GM21737 (cell line): ENCODE measurements around the gene NDUFS3.

Source experiments
- ATAC-seq: cut with Tn5 transposase; IDR thresholded peaks from one replicate; pipeline ENCODE4 v1.9.1; 2021; ENCODE audit warnings: mild to moderate bottlenecking, moderate library complexity; ENCODE audit not compliant: unreplicated experiment

NDUFS3 gene

DNA sequence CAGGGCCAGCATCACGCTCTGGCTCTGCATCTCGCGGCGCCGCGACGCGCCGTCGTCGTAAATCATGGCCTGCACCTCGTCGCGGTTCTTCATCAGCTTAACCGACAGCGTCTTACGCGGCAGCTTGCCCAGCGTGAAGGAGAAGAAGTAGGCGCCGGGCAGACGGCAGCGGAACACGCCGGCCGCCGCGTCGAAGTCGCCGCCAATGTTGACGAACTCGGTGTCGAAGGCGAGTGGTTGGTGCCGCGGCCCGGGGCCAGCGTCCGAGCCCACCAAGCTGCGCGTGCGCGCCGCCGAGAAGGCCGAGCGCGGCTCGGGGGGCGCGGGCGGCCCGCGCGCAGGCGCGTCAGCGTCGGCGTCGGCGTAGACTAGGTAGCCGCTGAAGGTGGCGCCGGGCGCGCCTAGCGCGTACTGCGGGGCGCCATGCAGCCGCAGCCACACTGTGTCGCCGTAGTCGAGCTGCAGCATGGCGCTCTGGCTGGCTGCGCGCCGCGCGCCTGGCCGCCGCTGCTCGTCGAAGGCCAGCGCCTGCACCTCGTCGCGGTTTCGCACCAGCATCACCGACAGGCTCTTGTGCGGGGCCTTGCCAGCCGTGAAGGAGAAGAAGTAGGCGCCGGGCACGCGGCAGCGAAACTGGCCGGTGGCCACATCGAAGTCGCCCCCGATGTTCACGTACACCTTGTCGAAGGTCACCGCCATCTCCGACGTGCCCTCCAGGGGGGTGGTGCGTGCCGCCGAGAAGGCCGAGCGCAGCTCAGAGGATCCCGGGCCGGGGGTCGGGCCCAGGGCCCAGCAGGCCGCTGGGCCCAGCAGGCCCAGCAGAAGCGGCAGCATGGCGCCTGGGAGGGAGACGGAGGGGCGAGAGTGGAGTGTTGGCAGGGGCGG lies 11.3 kb downstream of the NDUFS3 start:
- ATAC-seq: no peak

DNA sequence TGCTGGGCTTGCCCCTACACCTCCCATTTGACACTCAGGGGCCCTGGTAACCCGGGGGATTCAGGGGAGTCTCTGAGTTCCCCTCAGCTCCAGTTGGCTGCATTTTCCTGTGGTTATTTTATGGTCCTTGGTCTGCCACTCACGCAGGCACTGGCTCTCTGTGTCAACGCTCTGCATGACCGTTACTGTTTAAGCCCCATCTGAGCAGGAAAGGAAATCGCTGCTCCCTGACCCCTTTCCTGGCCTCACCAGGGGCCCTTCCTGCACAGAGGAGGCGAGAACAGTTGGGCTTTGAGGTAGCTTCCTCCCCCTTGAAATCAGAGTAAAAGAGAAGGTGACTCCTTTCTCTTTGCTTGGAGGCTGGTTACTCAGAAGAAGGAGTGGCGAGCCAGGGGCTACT lies 12.9 kb downstream of the NDUFS3 start:
- ATAC-seq: no peak

DNA sequence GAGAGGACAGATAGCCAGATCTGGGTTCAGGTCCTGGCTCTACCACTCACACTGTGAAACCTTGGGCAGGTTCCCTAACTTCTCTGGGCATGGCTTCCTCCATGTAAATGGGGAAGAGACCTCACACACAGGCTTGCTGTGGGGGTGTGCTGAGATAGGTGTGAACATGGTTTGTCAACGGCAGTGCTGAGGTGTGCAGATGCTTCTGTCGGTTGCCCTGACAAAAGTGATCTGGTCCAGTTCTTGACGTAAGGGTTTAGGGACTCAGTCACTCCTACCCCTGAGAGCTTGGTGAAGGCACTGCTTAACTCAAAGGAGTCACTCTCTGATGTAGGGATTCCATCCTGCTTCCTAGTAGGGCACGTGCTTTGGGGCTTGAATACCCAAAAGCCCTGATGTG lies 13.4 kb downstream of the NDUFS3 start:
- ATAC-seq: no peak

DNA sequence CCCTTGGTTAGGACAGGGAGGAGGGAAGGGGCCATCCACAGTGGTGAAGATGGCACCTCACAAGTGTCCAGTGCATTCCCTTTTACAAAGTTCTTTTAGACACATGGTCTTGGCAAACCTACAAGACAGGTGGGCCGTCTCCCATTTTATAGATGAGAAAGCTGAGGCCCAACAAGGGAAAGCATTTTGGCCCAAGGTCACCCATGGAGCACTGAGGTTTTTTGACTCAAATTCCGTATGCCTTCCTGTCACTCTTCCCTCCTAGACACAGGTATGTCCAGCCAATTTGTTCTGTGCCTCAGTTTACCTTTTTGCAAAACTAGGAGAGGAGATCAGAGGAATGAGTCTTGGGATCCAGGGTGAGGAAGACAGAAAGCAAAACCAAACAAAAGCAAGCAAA lies 14.1 kb downstream of the NDUFS3 start:
- ATAC-seq: no peak

DNA sequence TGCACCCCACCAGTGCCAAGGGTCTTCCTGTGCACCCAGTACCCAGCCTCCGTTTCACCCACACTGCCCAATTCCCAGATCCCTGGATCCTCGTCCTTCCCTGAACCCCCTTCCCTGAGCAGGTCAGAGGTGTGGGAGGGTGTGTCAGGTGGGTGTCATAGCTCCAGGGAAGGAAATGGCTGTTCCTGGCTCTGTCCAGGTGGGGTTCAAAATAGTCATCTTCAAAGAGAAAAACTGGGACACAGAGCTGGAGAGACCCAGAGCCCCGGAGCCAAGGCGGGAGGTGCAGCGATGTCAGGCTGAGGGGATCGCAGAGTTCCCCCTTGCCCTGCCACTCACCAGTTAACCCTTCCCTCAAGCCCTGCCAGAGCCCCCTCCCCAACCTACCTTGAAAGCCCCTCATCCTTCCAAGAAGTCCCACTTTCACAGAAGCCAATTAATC lies 14.6 kb downstream of the NDUFS3 start:
- no peak for ATAC-seq

DNA sequence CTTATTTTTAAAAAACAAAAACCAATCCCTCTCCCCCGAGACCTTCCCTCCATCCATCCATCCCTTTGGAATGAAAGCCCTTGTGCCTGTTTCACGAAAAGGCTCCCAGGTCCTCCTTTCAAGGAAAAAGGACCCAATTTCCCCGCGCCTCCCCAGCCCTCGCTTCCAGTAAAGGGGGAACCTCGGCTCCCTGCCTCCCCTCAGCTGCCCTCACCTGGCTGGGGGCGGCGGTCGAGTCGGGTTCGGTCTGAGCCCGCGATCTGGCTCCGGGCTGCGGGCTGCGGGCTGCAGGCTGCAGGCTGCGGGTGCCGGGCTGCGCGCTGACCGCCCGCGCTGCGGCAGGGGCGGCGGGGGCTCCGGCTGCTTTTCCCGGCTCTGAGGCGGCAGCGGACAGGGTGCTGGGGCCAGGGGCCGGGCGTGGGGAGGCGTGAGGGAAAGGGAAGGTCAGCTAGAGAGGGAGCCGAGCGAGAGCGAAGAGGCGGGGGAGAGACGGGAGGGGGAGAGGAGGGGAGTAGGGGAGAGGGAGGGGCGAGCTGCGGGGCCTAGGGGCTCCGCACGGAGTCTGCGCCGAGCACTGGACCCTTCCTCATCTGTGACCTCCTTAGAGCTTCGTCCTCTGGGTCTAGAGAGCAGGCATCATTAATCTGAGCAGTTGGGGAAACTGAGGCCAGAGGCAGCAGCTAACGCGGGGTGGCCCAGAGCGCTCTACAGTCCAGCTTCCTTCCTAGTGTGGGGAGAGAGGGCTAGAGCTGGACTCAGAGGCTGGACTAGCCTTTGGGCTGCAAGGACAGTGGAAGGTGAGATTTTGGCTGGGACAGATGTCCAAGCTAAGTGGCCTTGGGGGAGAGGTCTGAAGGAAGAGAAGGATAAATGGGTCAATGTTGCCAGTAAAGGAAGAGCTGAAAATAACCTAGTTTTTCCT lies 15.3 kb downstream of the NDUFS3 start, which contains the start of gene C1QTNF4:
C1QTNF4 (minus strand) TSS at position 478 of the 922 bp plus-strand sequence. CDS start 3,601 bp downstream, outside the sequence.
- no peak for ATAC-seq

DNA sequence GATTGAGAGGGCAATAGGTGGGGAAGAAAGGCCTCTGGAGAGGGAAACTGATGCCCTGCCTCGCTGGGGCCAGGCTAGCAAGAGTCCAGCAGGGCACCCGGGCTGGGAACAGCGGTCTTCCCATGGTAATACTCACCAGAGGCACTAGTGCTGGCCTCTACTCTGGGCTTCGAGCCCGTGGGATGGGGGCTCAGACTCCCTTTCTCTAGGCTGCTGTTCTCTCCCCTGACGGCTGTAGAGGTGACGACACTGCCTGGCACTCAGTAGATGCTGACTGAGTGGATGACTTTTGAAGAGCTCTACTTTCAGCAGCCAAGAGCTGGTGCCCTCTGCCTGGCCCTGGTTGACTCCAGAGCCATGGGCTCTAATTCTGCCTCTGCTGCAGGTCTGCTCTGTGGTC lies 16.2 kb downstream of the NDUFS3 start:
- ATAC-seq: no peak

DNA sequence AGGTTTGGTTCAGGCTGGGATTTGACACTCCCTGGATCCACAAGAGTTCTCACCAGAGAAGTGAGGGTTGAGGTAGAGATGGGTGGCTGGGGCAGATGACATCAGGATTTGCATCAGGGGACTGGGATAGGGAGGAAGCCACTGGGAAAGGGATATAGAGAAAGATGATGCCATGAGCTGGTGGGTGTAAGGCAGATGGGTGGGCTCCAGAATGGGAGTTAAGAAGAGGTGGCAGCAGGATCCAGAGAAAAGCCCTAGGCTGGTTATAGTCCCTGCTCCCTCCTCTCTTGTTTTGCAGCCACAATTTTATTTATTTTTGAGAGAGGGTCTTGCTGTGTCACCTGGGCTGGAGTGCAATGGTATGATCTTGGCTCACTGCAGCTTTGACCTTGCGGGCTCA lies 17.1 kb downstream of the NDUFS3 start:
- ATAC-seq: no peak

DNA sequence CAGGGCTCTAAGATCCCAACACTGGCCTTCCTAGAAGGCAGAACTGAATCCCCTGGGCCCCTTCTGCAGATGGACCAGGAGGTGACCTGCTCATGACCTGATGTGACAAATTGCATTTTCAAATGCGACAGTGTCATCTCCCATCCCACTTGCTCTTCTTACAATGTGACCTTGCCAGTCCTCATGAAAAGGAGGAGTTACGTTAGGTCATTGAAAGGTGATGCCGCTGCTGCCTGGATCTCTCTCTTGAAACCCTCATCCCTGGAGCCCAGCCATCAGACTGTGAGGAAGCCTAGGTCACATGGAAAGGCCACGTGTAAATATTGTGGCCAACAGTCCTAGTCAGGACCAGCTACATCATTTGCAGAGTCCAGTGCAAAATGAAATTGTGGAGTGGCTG lies 21.0 kb downstream of the NDUFS3 start:
- no peak for ATAC-seq

DNA sequence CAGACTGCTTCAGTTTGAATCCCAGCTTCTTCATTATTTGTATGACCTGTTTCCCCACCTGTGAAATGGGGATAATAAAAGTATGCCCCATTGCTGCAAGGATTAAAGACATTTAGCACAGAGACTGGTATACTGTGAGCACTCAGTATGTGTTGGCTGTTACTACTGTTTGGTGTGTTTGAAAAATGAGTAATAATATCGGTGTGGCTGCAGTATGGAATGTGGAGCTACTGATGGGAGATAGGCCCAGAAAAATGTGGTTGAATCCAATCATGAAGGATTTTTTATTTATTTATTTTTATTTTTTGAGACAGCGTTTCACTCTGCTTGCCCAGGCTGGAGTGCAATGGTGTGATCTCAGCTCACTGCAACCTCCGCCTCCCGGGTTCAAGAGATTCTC lies 24.4 kb downstream of the NDUFS3 start:
- no peak for ATAC-seq

DNA sequence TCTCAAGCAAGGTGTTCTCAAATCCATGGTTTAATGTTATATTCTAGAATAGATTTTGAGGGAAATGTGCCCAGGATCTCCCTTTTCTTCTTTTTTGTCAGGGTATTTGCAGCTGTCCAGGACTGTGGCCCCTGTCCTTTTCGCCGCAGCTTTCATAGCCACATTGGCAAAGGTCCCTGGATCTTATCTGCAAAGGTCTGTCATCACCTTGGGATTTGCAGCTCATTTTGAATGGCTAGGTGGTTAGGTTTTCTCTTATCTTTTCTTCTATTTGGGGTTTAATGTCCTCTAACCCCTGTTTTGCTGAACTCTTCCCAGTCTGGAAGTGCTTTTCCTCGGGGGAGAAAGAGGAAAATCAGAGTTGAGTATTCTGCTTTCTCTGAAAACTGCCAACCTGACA lies 27.0 kb downstream of the NDUFS3 start:
- no peak for ATAC-seq

DNA sequence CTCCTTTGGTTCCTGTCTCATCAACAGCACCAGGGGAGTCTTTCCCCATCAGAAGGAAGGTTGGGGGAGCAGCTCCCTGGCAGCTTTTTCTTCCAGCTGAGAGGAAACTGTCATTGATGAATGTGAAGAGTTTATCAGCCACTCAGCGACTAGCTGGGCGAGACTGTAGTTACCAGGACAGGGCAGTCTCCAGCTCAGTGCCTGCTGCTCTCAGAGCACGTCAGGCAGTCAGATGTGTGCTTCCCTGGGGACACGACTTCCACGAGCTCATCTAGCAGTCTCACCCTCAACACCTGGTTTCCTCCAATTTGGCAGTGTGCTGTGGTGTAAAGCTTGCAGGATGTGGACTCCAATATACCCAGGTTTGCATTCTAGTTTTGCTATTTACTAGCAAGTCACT lies 27.9 kb downstream of the NDUFS3 start:
- ATAC-seq: no peak

DNA sequence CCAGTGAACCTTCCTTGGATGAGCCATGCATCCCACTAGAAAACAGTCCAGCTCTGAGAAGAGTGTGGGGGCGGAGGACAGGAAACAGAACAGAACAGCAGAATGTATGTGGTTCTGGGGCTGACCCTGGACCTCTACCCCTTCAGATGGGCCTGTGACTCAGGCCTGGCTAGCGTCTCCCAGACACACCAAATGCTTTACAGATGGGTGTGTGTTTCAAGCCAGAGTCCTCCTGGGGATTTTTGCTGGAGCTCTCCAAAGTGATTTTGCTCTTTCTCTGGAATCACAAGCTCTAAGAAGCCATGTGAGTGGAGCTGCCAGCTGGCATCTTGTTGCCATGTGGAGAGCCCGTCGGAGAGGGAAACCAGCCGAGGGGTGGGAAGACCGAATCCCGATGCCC lies 28.5 kb downstream of the NDUFS3 start:
- ATAC-seq: no peak

DNA sequence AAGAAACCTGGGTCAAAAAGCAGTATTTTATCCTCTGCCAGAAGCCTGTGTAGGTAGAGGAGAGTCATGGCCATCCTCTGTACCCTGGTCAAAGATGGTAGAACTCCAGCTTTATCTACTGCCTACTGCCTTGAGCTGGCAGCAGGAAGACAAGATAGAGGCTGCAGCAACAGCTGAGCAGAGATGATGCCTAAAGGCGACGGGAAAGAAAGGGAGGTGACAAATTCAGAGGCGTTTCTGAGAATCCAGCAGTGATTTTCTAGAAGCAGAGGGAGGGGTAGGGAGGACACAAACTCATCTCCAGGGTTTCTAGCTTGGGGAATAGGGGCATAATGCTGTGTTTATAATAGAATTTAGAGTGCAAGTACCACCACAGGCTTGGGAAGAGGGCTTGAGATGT lies 30.8 kb downstream of the NDUFS3 start:
- ATAC-seq: no peak

DNA sequence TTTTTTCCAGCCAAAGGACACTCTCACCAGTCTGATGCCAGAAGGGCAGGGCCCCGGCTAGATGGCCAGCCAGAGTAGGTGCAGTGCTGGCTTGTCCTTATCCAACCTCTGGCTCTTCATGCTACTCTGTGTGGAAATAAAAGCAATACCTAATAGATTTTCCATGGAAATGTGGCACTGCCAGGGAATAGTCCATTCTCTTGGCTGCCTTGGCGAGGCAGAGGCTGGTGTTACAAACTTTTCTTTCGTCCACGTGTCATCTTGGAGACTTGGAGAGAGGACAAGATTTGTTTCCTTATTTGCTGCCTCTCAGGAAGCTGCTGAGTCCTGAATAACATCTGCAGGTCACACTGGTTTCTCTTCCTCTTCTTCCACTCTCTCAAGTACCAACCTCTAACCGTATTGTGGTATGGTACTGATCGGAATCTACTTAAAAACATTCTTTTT lies 32.5 kb downstream of the NDUFS3 start:
- ATAC-seq: peak; percentile 72

DNA sequence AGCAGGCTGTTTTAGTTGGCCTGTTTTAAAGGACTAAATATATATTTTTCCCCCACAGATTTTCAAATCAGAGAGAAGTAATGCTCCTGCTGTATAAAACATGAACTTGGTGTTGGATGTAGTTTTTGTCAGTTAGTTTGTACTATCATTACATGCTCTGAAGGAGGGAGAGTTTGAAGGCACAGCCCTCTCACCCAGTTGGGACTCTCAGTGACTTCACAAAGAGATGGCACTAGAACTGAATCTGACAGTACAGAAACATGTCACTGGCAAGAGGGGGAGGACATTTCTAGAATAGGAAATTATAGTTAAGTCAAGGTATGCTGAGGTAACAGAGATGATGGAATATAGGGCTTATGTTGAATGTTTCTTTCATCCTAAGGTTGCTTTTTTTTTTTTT lies 36.4 kb downstream of the NDUFS3 start:
- no peak for ATAC-seq

DNA sequence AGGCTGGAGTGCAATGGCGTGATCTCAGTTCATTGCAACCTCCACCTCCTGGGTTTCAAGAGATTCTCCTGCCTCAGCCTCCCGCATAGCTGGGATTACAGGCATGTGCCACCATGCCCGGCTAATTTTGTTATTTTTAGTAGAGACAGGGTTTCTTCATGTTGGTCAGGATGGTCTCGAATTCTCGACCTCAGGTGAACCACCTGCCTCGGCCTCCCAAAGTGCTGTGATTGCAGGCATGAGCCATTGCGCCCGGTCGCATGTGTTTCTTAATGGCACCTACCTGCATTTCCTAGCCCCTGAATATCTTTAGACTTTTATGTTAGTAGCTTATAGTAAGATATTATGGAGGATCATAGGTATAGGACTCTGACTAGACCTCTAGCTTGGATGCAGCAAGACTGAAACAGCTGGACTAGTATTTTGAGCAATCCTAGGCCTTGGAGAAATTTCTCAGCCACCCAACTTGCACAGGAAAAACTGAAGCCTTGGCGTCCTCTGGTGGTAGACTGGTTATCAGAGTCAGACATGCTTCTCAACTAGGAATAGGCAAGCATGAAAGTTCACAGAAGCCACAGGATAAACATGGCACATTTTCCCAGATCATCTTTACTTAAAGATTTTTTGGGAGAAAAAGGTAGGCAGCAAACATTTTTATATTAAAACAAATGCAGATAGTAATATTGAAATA lies 38.0 kb downstream of the NDUFS3 start:
- ATAC-seq: no peak

DNA sequence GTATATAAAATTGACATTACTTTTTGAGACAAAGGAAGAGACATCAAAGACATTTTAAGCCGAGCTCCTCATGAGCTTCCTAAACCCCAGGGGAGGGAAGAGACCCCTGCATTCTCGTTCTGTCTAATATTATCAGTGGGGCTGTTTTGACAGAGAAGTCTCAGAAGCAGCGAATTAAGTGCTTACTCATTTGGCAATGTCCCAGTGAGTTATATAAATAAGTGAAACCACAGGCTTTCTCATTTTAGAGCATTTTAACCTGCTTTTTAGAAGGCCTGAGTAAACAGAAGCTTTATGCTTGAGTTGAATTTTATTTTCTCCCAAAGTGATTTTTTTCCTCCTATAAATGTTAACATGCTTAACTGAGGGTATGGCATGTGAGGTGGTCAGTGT lies 38.5 kb downstream of the NDUFS3 start:
- ATAC-seq: no peak

DNA sequence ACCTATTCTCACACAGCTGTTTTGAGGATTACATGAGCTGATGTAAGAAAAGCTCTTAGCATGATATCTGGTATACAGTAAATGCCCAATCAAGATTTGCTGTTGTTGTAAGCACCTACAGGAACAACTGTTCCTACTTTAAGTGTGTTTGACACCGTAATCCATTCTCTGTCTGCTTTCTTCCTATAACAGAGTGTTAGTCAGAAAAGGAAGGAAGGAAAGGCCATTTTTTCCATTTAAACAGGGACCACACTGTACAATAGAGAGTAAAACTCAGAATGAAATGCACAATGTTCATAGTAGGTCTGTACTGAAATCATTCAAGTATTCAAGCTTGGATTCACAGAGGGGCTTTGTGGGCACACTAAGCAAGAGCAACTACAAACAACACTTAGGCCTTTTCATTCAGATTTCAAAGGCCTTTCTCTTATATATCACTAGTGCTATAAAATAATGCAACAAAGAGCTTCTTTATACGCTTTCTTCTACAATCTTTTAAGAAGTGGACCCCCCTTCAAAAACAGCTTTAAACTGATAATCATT lies 42.0 kb downstream of the NDUFS3 start:
- ATAC-seq: no peak

DNA sequence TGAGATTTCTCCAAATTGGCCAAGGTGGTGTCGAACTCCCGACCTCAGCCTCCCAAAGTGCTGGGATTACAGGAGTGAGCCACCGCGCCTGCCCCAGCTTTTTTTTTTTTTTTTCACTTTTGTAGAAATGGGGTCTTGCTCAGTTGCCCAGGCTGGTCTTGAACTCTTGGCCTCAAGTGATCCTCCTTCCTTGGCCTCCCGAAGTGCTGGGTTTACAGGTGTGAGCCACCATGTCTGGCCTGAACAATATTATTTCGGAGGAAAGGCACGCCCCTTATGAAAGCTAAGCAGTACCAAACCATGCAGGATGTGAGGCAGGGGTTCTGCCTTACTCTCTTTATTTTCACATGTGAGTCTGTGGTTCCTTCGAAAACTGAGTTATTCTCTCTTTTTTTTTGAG lies 47.4 kb downstream of the NDUFS3 start:
- no peak for ATAC-seq

DNA sequence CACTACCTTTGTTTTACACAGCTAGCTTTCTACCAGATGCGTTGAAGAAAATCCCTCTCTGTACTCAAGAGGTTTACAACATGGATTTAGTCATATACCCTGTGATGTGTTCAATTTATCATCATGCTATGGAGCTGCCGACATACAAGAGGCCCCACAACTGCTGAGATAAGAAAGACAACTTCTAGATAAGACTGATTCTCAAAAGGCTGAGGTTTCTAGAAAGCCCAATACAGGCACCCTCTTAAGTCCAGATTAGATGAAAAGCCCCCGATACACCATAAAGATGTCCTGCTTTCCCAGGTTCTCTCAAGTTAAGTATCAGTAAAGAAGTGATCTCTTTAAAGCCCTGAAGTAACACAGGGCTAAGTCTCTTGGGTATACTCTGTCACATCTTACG lies 49.2 kb downstream of the NDUFS3 start:
- ATAC-seq: no peak
